NB4 (cell line): Measurements from ENCODE around the gene RSBN1.
A peak's percentile ranks its signal among the peaks of the same experiment; 100 is the strongest.

ENCODE experiments used
- DNase-seq: peaks from one replicate; pipeline ENCODE4 v3.0.0; 2010; ENCODE audit warnings: low read depth
- H3K4me3 ChIP-seq: one replicate; pipeline ENCODE4 v1.5.1; 2011; ENCODE audit warnings: mild to moderate bottlenecking, low read depth, low read length, moderate library complexity
- CTCF ChIP-seq: IDR thresholded peaks from one replicate; pipeline ENCODE4 v1.5.1; 2012; ENCODE audit warnings: low read depth, low read length
- MYC ChIP-seq: IDR thresholded peaks from 2 replicates; pipeline ENCODE4 v1.6.1; 2011; ENCODE audit warnings: low read depth, low read length
- POLR2A ChIP-seq: IDR thresholded peaks from 2 replicates; pipeline ENCODE4 v1.6.1; 2011; ENCODE audit warnings: mild to moderate bottlenecking; ENCODE audit not compliant: insufficient read length; ENCODE audit errors: extremely low read depth
- TF ChIP-seq, protein P1 (sequence below): IDR thresholded peaks from 2 replicates; pipeline ENCODE4 v1.6.1; 2011; ENCODE audit warnings: low read depth, low read length

The RSBN1 gene

GRCh38 chr1:113804421-113805255, 7.6 kb downstream of the RSBN1 start:
- DNase-seq: peak; percentile 61
- no peak overlapping the region for H3K4me3 ChIP-seq
- TF ChIP-seq, protein P1, sequence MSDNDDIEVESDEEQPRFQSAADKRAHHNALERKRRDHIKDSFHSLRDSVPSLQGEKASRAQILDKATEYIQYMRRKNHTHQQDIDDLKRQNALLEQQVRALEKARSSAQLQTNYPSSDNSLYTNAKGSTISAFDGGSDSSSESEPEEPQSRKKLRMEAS: no peak
- TF ChIP-seq CTCF (no peak), MYC (no peak), POLR2A (no peak)

DNA sequence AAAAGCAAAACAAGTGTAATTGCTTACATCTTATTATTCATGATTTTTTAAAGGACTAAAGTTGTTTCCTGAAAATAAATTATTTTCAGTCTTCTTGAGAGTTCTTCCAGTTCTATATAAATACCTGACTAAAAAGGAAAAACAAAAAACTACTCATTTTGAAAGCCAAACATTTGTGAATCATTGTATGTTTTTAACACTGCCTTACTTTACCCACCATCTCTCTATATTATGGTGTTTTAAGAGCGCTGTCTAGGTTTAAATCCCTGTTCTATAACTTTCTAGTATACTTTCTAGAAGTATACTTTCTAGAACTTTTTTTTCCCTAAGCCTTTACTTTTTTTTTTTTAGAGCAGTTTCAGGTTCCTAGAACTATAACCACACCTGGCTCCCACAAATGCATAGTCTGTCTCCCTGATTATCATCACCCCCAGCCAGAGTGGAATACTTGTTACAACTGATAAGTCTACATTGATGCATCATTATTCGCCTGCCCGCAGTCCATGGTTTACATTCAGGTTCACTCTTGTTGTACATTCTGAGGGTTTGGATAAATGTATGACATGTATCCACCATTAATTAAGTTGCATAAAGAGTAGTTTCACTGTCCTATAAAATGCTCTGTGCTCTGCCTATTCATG, 9.8 kb downstream of the RSBN1 start:
- no peak for TF ChIP-seq MYC
- no peak for DNase-seq

DNA sequence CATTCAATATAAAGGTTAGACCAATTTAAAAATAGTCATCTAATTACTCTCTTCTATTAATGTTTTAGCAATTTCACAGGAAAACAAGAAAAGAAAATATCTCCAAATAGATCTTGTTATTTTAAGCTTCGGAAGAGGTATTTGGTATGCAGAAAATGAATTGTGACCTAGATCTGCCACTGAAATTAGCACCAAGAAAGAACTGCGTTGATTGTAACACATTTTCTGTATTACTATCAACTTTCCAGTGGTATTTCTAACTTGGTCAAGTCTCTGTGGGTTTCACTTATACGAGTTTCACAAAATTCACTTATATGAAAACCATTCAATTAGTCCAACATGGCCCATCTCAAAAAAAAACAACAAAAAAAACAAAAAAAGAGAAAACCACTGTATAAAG, 11.8 kb downstream of the RSBN1 start:
- TF ChIP-seq POLR2A: no peak
- TF ChIP-seq MYC: no peak
- TF ChIP-seq, protein P1: no peak
- TF ChIP-seq CTCF: no peak
- no peak overlapping the region for H3K4me3 ChIP-seq

More for the DNA sequence above, 9.8 kb downstream of the RSBN1 start:
- no peak overlapping the region for H3K4me3 ChIP-seq

GRCh38 chr1:113797472-113797871, 14.8 kb downstream of the RSBN1 start:
- DNase-seq: no peak
- no peak for TF ChIP-seq MYC
- TF ChIP-seq, protein P1: no peak
- no peak for TF ChIP-seq CTCF
- no peak for TF ChIP-seq POLR2A
- no peak overlapping the region for H3K4me3 ChIP-seq

More for the DNA sequence above, 11.8 kb downstream of the RSBN1 start:
- no peak for DNase-seq

DNA sequence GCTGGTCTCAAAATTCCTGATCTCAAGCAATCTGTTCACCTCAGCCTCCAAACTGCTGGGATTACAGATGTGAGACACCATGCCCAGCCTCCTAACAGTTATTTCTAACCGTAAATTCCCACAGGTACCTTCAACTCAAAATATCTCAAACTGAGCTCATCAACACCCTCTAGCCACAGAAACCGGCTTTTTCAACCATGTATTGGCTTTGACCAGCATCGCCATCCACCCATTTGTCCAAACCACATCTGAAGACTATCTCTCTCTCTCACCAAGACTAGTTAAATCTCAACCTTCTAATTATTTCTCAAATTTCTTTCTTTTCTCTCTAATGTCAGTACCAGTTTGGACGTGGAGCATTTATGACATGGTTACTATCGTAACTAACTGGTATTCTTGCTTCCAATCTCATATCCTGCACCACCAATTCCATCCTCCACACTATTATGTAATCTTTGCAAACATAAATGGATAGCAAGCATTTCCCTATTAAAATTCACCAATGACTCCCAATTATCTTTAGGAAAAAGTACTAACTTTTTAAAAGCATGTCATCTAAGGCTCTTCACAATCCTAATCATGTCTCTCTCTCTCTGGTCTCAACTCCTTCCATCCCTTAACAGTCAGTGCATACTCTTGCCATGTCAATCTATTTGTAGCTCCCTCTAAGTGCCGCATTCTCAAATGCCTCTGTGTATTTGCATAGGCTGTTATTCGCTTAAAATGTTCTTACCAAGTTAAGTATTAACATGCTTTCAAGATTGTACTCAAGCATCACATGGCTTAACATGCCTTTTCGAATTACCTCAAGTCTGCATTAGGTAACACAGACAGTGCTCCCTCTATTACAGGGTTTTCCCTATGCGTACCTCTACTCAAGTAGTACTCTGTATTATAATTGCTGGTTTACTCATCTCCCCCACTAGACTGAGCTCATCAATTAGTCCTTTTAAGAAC, 18.1 kb downstream of the RSBN1 start:
- TF ChIP-seq, protein P1: no peak
- TF ChIP-seq MYC (no peak), POLR2A (no peak), CTCF (no peak)
- no peak overlapping the region for H3K4me3 ChIP-seq
- no peak for DNase-seq
